HG03558 (cell line): ENCODE measurements around the gene ARHGEF19.
"Not testable (repeated sequence)": the region's sequence is repeated elsewhere in the genome, so short reads cannot be mapped to it uniquely, and the experiment has no call there.

Source experiments
- ATAC-seq: cut with Tn5 transposase; IDR thresholded peaks from one replicate; pipeline ENCODE4 v1.9.1; 2021; ENCODE audit warnings: moderate number of reproducible peaks; ENCODE audit not compliant: unreplicated experiment; ENCODE audit errors: extremely low read depth

ARHGEF19 gene

DNA sequence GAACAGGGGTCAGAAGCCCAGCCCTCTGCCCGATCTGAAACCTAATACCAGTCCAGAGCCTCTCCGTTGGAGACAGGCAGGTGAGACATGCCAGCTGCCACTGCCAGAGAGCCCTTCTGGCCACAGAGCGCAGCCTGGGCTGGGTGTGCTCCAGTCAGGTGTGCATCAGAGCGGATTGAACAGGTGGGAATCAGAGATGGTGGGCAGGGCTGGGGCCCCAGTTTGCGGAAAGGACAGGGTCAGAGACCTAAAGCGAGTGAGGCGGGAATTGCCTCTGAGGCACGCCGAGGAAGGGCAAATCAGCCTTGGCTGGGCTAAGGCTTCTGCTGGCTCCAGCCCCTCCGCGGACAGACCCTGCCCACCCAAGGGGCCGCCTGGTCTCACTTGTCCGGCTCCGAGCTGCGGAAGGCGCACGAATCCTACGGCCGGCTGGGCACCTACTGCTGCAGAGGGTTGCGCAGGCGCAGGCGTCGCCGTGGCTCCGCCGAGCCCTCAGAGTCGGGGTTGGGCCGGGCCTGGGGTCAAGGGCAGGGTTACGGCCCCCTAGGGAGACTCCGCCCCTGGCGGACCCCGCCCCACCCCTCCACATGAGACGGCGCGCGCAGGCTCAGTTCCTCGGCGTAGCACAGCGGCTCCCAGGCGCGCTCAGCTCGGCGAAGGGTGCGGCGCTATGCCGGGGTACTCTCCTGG is 14.2 kb upstream of the ARHGEF19 start:
- no peak for ATAC-seq

DNA sequence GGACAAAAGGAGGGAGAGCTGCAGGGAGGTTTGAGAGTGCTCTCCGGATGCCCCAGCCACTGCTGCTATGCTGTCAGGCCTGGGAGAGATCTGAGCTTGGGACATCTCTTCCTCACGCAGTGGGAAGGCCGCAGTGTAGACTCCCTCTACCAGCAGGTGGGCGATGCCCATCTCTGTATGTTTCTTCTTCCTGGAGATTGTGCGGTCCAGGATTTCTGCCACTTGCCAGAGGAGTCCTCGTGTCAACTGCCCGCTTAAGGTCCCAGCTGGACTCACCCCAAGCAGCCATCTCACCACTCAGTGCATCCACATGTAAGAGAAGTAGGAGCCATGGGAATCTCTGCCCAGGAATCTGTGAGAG is 13.7 kb upstream of the ARHGEF19 start:
- no peak for ATAC-seq

DNA sequence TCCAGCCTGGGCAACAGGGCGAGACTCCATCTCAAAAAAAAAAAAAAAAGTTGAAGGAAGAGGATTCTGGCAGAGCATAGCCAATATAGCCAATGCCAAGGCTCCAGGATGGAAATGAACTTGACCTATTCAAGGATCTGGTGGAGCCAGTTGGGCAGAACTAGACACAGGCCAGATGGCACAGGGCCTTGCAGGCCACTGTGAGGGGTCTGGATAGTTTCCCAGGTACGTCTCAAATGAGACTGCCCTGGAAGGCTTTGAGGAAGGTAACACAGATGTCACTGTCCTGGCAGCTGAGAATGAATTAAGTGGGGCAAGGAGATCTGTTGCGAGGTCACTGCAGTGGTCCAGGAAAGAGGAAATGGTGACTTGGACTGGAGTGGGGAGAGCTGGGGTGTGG is 12.0 kb upstream of the ARHGEF19 start:
- ATAC-seq = no peak

DNA sequence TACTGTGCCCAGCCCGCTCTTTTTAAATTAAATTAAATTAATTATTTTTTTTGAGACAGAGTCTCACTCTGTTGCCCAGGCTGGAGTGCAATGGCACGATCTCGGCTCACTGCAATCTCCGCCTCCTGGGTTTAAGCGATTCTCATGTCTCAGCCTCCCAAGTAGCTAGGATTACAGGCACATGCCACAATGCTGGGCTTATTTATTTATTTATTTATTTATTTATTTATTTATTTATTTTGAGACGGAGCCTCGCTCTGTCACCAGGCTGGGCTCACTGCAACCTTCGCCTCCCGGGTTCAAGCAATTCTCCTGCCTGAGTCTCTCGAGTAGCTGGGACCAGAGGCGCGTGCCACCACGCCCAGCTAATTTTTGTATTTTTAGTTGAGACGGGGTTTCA is 10.3 kb upstream of the ARHGEF19 start:
- ATAC-seq = not testable (repeated sequence)

DNA sequence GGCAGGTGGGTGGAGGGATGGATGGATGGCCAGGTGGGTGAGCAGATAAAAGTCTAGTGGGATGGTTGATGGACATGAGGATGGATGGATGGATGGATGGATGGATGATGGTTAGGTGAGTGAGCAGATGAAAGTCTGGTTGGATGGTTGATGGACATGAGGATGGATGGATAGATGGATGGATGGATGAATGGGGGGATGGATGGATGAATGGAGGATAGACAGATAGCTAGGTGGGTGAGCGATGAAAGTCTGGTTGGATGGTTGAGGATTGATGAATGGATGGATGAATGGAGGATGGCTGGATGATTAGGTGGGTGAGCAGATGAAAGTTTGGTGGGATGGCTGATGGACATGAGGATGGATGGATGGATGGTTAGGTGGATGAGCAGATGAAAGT is 9.0 kb upstream of the ARHGEF19 start:
- no peak for ATAC-seq

DNA sequence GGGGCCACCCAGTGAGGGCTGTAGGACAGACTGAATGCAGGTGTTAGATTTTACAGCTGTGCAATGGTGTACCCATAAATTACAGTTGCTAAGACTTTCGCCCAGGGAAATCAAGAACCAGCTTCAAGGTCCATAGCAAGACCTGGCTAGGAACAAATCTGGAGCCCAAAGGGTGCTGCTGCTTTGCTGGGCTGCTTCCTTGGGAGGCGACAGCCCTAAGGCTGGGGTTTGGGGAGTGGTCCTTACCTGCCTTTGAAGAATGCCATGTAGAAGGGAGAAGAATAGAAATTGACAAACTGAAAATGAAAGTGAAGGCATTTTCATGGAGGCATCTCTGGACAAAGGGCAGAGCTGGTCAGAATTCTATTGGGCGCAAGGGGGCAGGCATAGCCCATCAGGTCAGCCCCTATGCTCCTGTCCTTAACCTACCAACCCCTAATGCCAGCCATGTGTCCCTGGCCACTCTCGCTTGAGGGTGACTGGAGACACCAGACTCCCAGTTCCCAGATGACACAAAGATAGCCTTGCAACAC is 7.6 kb upstream of the ARHGEF19 start:
- ATAC-seq = no peak

DNA sequence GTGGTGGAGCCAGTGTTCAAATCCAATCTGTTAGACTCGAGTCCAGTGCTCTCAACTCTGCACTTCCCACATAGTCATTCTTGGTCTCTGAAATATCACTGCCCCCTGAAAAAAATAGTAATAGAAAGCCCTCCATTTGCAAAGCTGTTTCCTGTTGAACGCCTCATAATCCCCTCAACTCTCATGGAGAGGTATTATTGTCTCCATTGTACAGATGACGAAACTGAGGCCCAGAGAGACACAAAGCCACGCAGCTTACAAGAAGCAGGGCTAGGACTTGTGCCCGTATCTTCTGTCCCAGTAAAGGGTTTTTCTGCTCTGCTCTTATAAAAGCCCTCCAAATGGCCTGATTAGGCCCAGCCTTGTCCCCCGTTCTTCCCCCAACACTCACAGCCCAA is 6.2 kb upstream of the ARHGEF19 start:
- ATAC-seq = no peak

DNA sequence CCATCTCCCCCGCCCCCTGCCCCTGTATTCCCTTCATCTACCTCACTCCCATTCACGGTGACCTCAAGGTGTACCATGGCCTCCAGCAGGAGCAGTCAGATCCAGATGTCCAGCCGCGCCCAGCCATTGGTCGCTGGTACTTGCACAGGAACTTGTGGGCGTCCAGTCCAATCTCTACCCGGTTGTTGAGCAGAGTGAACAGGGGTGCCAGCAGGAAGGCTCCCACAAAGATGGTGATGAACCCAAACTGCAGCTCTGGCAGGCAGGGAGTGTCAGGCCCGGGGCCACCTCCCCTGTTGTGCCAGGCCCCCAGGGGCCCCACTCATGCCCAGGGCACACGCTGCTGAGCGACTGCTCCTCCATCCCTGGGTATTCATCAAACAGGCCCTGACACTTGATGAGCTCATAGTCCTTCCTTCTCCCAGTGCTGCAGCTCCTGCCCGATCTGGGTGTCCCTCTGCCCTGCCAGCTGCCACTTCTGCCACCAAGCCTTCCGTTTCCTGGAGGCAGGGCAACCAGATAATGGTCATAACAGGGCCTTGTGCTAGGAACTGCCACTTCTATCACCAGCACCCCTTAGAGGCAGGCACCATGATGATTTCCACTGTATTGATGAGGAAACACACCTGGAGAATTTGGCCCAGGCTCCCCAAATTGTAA is 5.7 kb upstream of the ARHGEF19 start:
- ATAC-seq = no peak

DNA sequence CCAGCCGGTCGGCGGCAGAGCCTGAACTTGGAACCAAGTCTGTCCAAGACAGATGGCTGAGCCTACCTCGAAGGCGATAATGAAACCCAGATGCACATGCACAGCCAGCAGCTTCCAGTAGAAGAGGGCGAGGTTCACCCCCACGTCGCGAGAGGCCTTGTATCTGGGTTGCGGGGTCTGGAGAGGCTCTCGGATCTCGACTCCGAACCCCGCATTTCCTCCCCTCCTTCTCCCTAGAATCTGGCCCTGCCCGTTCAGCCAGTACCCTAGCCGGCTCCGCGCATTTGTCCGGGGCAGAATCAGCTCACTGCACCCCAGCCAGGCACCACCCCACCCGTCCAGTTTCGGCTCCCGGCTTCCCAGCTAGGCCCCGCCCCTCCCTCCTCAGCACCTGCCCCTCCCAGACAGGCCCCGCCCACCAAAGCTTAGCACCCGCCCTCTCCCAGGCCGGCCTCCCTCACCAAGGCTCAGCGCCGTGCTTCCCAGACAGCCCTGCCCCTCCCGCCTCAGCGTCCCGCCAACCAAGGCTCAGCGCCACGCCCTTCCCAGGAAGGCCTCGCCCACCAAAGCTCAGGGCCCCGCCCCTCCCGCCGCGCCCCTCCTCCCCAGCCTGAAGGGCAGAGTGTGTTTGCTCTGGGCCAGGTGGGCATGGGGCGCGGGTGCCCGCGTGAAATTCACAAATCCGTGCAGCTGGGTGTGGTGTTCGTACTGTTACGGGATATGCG is 4.8 kb upstream of the ARHGEF19 start:
- ATAC-seq = peak; percentile 62

DNA sequence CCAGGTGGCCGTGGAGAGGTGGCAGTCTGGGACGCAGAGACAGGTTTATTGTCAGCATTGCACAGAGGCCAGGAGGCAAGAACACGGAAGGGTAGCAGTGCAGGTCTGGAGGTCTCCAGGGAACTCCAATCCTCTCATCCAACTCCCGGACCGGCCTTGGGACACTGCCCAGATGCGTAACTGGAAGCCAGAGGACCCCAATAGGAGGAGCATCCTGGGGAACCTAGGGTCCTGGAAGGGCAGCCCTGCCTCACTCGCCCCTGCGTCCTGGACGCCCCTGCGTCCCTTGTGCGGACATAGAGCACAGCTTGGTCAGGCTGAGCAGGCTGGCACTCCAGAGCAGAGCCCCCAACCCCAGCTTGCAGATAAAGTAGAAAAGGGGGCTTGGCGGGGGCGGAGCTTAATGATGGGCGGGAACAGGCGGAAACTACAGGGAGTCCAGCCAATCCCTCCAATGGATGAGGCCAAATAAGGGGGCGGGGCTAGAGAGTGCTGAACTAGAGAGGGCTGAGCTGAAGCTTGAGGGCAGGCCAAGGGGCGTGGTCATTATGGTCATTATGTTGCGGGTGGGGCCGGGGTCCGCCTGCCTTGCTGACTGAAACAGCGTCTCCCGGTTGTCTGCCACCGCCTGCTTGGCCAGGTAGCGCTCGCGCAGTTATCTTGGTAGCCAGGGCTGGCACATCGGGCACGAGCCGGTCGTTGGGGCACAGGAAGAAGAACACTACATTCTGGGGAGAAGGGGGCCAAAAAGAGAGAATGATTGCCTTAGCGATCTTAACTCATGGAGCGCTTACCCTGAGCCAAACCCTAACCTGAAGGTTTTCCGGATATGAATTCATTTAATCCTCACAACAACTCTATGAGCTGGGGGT is 3.7 kb upstream of the ARHGEF19 start:
- no peak for ATAC-seq

DNA sequence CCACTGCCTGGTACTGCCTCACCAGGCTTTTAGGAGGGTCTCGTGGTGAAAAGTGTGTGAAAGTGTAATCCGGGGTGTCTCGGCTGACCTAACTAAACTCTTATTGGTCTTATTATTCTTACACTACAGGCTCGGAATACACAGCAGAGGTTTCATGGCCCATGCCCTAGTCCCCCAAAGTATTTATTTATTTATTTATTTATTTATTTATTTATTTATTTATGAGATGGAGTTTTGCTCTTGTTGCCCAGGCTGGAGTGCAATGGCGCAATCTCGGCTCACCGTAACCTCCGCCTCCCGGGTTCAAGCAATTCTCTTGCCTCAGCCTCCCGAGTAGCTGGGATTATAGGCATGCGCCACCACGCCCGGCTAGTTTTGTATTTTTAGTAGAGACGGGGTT is 2.8 kb upstream of the ARHGEF19 start:
- not testable (repeated sequence) for ATAC-seq

DNA sequence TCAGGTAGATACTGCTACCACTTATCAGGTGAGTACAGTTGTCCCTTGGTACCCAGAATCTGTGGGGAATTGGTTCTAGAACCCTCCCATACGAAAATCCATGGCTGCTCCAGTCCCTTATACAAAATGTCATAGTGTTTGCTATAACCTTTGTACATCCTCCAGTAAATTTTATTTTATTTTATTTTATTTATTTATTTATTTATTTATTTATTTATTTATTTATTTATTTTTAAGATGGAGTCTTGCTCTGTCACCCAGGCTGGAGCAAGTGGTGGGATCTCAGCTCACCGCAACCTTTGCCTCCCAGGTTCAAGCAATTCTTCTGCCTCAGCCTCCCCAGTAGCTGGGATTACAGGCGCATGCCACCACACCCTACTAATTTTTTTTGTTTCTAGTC is 1.1 kb upstream of the ARHGEF19 start:
- ATAC-seq = not testable (repeated sequence)

DNA sequence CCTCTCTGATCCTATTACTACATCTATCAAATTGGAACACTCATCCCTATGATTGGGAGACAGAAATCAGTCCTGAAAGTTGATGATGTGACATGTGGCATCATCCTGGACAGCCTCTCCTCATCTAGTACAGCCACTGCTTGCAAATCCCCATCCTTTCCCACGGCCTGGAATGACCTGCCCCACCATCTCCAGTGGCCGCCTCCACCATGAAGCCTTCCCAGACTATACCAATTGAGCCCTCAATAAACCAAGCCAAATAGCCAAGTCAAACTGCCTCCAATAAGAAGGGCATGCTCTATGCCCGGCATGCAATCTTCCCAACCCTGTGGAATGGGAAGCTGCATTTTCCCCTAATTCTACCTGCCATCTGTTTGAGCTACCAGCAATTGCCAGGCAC is 561 bp upstream of the ARHGEF19 start:
- no peak for ATAC-seq

DNA sequence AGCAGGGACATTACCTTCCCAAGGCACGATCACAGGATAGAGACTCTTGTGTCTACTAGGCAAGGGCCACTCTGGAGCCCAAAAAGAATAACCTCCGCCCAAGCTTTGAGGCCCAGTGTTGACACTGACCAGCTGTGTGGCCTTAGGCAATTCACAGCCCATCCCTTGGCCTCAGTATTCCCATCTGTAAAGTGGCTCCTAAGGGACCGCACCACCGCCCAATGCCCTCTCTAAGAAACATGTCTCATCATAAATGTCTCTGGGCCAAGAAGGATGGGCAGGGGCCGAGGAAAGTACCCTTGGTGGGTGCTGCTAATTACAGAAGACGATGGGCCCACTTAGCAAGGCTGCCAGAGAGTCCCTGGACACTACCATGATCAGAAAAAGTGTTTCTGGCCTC is 628 bp downstream of the ARHGEF19 start:
- no peak for ATAC-seq

DNA sequence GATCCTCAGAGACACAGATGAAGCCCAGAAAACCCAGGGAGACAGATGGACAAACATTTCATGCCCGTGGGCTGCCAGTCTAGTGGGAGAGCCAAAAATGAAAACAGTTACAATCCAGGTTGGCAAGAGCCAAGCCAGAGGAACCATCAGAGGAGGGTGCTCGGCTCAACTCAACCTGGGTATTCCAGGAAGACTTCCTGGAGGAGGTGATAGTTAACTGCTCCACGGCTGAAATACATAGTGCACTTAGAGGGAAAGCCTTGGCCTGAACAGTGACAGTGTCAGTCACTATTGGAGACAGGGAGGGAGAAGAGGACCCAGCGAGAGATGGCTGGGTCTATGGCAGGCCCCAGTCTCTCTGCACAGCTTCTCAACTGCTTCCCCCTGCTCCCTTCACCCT is 1.9 kb downstream of the ARHGEF19 start:
- no peak for ATAC-seq

DNA sequence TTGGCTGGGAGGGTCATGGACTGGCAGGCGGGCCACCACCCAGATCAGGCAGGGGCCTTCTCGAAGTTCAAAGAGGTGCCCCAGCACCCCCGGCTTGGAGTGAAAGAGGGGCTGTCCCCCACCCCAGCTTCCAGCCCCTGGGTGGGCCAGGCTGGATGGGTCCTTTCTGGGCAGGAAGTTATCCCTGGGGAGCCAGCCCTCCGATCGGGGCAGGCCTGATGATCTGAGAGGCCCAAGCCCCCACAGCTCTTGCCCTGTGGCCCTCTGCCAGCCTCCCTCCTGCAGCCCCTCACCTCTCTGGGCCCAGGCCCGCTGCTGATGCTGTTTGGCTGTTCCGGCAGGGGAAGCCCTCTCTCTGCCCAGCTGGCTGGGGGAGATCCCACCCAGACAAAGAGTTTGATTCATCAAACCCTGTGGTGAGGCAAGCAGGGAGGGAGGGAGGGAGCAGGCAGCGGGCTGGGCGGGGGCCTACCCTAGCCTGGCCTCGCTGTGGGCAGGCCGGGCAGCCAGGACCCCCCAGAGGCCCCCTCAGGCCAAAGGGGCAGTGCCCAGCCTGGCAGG is 2.5 kb downstream of the ARHGEF19 start:
- ATAC-seq = no peak

DNA sequence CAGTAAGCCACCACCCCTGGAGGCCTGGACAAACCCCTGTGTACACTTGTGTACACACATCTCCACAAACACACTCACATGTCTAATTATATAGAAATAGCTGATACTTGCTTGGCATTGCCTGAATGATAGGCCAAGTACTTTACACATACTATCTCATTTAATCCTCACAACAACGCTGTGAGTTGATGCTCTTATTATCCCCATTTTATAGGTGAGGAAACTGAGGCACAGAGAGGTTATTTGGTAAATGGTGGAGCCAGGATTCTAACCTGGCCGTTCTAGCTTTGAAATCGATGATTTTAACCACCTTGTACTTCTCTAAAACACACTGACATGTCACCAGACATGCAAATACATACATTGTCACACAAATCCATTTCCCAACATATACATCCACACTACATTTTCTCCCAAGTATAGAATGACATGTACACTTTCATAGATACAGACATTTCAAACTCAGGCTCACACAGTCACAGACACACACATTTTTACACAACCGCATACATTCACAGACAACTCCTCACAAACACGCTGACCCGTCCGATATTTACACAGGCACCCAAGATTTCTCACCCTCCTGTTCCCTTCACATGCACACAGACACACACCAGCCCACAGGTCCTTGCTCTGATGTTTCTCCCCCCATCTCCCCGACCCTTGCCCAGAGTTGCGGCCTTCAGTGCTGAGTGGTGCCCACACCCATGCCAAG is 3.2 kb downstream of the ARHGEF19 start:
- ATAC-seq = no peak

DNA sequence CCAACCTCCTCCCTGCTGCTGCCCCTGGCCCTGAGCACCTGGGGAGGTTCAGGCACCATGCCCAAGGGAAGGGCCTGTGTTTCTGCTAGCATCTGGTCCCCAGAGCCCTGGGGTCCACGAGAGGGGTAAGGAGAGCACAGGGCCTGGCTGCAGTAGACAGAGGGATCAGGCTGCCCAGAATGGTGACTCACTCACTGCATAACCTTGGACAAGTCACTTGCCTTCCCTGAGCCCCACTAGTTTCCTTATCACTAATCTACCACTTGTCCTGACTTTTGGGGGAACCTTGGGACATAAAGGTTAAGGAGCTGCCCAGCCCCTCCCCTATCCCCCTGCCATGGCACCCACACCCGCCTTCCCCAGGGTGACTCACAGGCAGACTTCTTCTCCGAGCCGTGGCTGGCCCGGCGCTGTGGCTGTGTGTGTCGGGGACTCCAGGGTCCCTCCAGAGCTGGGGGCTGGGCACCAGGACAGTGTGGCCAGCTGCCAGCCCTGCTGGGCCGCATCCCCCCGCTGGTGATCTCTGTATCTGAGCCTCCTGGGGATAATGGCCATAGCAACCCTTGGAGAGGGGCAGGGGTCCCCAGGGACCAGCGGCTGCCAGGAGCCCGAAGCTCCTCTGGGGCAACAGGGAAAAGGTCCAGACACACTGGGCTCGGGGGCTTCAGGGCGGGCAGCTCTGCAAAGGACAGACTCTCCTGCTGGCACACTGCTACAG is 4.0 kb downstream of the ARHGEF19 start:
- no peak for ATAC-seq
